Stimulated activated effector memory CD8-positive, alpha-beta T cell treated with anti-CD3 and anti-CD28 coated beads, Interleukin-12 subunit alpha, Interleukin-12 subunit beta, amount 100 ng/mL, for 72 hours (primary cell): ENCODE results near the gene SENP6.
"Not testable (repeated sequence)": the region's sequence is repeated elsewhere in the genome, so short reads cannot be mapped to it uniquely, and the experiment has no call there.

Experiments used
- ATAC-seq: fragments of 150-1000 bp; cut with Tn5 transposase; 2 replicates; pipeline ENCODE4 v1.10.0; 2021
- DNase-seq, 2 donors: peaks; one replicate each; pipeline ENCODE4 v3.0.0; 2021 to 2022; ENCODE audit warnings: low spot score in 2 of 2
- H3K27ac Mint-ChIP-seq: one replicate; pipeline ENCODE4 v1.8.0; 2022; ENCODE audit warnings: mild to moderate bottlenecking, mixed read lengths
- H3K36me3 Mint-ChIP-seq: one replicate; pipeline ENCODE4 v1.8.0; 2022; ENCODE audit warnings: mild to moderate bottlenecking, mixed read lengths
- H3K4me1 Mint-ChIP-seq: one replicate; pipeline ENCODE4 v1.8.0; 2022; ENCODE audit warnings: mixed read lengths
- H3K4me3 Mint-ChIP-seq: one replicate; pipeline ENCODE4 v1.8.0; 2022; ENCODE audit warnings: mild to moderate bottlenecking, mixed read lengths
- H3K9me3 Mint-ChIP-seq: one replicate; pipeline ENCODE4 v1.8.0; 2022; ENCODE audit warnings: mixed read lengths

SENP6 gene

GRCh38 chr6:75673884-75674283, 72.2 kb downstream of the SENP6 start:
- Mint-ChIP-seq H3K9me3 (no peaks in the 10 kb centered on the region), H3K36me3 (peaks cover 92% of the 10 kb centered on the region), H3K4me1 (no peaks in the 10 kb centered on the region), H3K4me3 (no peak overlapping the region), H3K27ac (no peak overlapping the region)
- DNase-seq (no peak), ATAC-seq (no peak)

GRCh38 chr6:75676377-75676776, 74.7 kb downstream of the SENP6 start:
- Mint-ChIP-seq H3K27ac (no peak overlapping the region), H3K9me3 (peaks cover 7% of the 10 kb centered on the region), H3K4me1 (no peaks in the 10 kb centered on the region), H3K36me3 (peaks cover 100% of the 10 kb centered on the region), H3K4me3 (no peak overlapping the region)
- no peak for ATAC-seq
- no peak for DNase-seq

GRCh38 chr6:75682548-75682947, 80.9 kb downstream of the SENP6 start:
- H3K4me1 Mint-ChIP-seq = peaks cover 13% of the 10 kb centered on the region
- DNase-seq, ATAC-seq, H3K4me3 Mint-ChIP-seq, H3K27ac Mint-ChIP-seq: not testable (repeated sequence)
- H3K36me3 Mint-ChIP-seq = peaks cover 82% of the 10 kb centered on the region
- peaks cover 15% of the 10 kb centered on the region for H3K9me3 Mint-ChIP-seq

- not testable (repeated sequence) for H3K27ac Mint-ChIP-seq, DNase-seq, ATAC-seq, H3K4me3 Mint-ChIP-seq
- Mint-ChIP-seq H3K4me1 (peaks cover 13% of the 10 kb centered on the region), H3K36me3 (peaks cover 82% of the 10 kb centered on the region), H3K9me3 (peaks cover 15% of the 10 kb centered on the region)
Measured at GRCh38 chr6:75683005-75683404, 81.3 kb downstream of the SENP6 start.

- not testable (repeated sequence) for H3K4me3 Mint-ChIP-seq, ATAC-seq, H3K9me3 Mint-ChIP-seq, H3K27ac Mint-ChIP-seq, DNase-seq
- Mint-ChIP-seq H3K4me1 (peaks cover 13% of the 10 kb centered on the region), H3K36me3 (peaks cover 73% of the 10 kb centered on the region)
Measured at GRCh38 chr6:75687535-75687934, 85.9 kb downstream of the SENP6 start.

DNA sequence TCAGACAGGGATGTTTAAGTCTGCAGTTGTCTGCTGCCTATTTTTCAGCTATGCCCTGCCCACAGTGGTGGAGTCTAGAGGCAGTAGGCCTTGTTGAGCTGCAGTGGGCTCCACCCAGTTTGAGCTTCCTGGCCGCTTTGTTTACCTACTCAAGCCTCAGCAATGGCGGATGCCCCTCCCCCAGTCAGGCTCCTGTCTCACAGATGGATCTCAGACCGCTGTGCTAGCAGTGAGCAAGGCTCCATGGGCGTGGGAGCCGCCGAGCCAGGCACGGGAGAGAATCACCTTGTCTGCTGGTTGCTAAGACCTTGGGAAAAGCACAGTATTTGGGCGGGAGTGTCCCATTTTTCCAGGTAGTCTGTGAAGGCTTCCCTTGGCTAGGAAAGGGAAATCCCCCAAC, 86.3 kb downstream of the SENP6 start:
- not testable (repeated sequence) for H3K9me3 Mint-ChIP-seq, DNase-seq, H3K4me3 Mint-ChIP-seq, H3K27ac Mint-ChIP-seq, ATAC-seq
- Mint-ChIP-seq H3K4me1 (peaks cover 13% of the 10 kb centered on the region), H3K36me3 (peaks cover 73% of the 10 kb centered on the region)

DNA sequence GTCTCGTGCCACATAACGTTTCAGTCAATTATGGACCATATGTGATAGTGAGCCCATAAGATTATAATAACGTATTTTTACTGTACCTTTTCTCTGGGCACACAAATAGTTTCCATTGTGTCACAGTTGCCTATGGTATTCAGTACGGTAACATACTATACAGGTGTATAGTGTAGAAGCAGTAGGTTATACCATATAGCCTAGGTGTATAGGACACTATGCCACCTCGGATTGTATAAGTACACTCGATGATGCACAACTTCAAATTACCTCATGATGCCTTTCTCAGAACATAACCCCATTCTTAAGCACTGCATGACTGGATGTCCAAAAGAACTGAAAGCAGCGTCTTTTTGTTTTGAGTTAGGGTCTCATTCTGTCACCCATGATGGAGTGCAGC, 87.9 kb downstream of the SENP6 start:
- Mint-ChIP-seq H3K27ac (no peak overlapping the region), H3K9me3 (no peaks in the 10 kb centered on the region), H3K4me3 (no peak overlapping the region), H3K4me1 (peaks cover 13% of the 10 kb centered on the region), H3K36me3 (peaks cover 71% of the 10 kb centered on the region)
- ATAC-seq = no peak
- no peak for DNase-seq

DNA sequence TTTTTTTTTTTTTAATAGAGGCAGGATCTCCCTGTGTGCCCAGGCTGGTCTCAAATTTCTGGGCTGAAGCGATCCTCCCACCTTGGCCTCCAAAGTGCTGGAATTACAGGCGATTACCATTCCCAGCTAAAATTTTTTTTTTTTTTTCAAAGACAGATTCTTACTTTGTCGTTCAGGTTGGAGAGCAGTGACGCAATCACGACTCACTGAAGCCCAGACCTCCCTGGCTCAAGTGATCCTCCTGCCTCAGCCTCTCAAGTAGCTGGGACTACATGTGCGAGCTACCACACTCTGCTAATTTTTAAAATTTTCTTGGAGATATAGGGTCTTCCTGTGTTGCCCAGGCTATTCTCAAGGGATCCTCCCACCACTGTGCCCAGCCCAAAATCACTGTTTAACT, 89.3 kb downstream of the SENP6 start:
- no peak for DNase-seq
- no peak for ATAC-seq
- Mint-ChIP-seq H3K27ac (no peak overlapping the region), H3K36me3 (peaks cover 79% of the 10 kb centered on the region), H3K4me1 (peaks cover 4% of the 10 kb centered on the region), H3K9me3 (no peaks in the 10 kb centered on the region), H3K4me3 (no peak overlapping the region)

GRCh38 chr6:75693534-75693933, 91.9 kb downstream of the SENP6 start:
- H3K9me3 Mint-ChIP-seq = no peaks in the 10 kb centered on the region
- peaks cover 83% of the 10 kb centered on the region for H3K36me3 Mint-ChIP-seq
- H3K27ac Mint-ChIP-seq = no peak overlapping the region
- ATAC-seq (no peak), DNase-seq (no peak)
- H3K4me1 Mint-ChIP-seq = no peaks in the 10 kb centered on the region
- H3K4me3 Mint-ChIP-seq = no peak overlapping the region

DNA sequence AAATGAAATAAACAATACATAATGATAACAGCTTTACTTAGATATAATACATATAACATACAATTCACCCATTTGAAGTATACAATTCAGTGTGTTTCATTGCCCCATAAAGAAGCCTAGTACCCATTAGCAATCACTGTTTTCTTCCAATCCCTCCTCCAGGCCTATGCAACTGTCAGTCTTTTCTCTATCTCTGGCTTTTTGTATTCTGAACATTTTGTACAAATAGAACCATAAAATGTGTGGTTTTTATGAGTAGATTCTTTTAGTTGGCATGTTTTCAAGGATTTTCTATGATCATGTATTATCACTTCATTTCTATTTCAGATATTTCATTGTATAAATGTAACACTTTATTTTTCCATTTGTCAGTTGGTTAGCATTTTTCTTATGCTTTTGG, 92.7 kb downstream of the SENP6 start:
- Mint-ChIP-seq H3K27ac (no peak overlapping the region), H3K9me3 (no peaks in the 10 kb centered on the region), H3K4me1 (no peaks in the 10 kb centered on the region), H3K36me3 (peaks cover 83% of the 10 kb centered on the region), H3K4me3 (no peak overlapping the region)
- ATAC-seq (no peak), DNase-seq (no peak)

DNA sequence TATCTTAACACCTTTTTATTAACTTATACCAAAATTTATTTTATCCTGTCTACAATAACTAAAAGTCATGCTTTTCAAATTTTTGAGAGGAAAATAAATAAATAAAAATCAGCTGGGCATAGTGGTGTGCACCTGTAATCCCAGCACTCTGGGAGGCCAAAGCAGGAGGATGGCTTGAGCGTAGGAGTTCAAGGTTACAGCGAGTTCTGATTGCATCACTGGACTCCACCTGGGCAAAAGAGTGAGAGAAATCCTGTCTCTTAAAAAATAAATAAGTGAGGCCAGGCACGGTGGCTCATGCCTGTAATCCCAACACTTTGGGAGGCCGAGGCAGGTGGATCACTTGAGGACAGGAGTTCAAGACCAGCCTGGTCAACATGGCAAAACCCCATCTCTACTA, 106.7 kb downstream of the SENP6 start:
- H3K9me3 Mint-ChIP-seq, H3K4me1 Mint-ChIP-seq, H3K4me3 Mint-ChIP-seq, H3K27ac Mint-ChIP-seq, DNase-seq, ATAC-seq: not testable (repeated sequence)
- peaks cover 75% of the 10 kb centered on the region for H3K36me3 Mint-ChIP-seq

DNA sequence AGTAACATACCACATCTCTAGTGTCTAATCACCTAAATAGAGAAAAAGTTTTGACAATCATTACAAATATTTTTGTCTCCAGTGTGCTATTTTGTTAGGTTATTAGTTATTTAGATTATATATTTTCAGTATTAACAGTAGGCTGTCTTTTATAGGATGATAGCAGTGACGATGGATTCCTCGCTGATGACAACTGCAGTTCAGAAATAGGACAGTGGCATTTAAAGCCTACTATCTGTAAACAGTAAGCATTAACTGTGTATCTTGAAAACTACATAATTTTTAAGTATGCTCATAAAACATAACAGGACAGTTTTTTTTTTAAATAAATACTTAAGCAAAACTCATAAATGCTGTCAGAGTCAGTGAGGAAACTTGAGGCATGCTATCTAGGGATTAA, 109.5 kb downstream of the SENP6 start:
- Mint-ChIP-seq H3K27ac (no peak overlapping the region), H3K36me3 (peaks cover 93% of the 10 kb centered on the region), H3K4me1 (no peaks in the 10 kb centered on the region), H3K4me3 (no peak overlapping the region), H3K9me3 (no peaks in the 10 kb centered on the region)
- DNase-seq = no peak
- ATAC-seq = no peak

GRCh38 chr6:75719133-75719532, 117.5 kb downstream of the SENP6 start:
- Mint-ChIP-seq H3K36me3 (peaks cover 29% of the 10 kb centered on the region), H3K4me1 (no peaks in the 10 kb centered on the region), H3K4me3 (no peak overlapping the region), H3K27ac (no peak overlapping the region), H3K9me3 (no peaks in the 10 kb centered on the region)
- ATAC-seq = no peak
- no peak for DNase-seq

- H3K27ac Mint-ChIP-seq = no peak overlapping the region
- H3K4me1 Mint-ChIP-seq = no peaks in the 10 kb centered on the region
- H3K9me3 Mint-ChIP-seq = no peaks in the 10 kb centered on the region
- ATAC-seq (no peak), DNase-seq (no peak)
- H3K36me3 Mint-ChIP-seq = no peaks in the 10 kb centered on the region
- no peak overlapping the region for H3K4me3 Mint-ChIP-seq
Measured at GRCh38 chr6:75723382-75723781, 121.7 kb downstream of the SENP6 start.

GRCh38 chr6:75727206-75727605, 125.5 kb downstream of the SENP6 start:
- H3K27ac Mint-ChIP-seq = no peak overlapping the region
- H3K36me3 Mint-ChIP-seq = no peaks in the 10 kb centered on the region
- no peak overlapping the region for H3K4me3 Mint-ChIP-seq
- H3K4me1 Mint-ChIP-seq = no peaks in the 10 kb centered on the region
- DNase-seq (no peak), ATAC-seq (no peak)
- no peaks in the 10 kb centered on the region for H3K9me3 Mint-ChIP-seq

DNA sequence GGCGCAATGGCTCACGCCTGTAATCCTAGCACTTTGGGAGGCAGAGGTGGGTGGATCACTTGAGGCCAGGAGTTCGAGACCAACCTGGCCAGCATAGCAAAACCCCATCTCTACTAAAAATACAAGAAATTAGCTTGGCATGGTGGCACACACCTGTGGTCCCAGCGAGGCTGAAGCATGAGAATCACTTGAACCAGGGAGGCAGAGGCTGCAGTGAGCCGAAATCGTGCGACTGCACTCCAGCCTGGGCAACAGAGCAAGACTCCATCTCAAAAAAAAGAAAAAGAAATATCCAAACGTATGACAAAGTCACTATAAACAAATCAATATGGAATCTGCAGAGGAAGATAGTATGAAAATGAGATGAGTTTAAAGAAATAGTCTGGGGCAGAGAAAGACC, 129.3 kb downstream of the SENP6 start:
- not testable (repeated sequence) for H3K4me1 Mint-ChIP-seq, H3K4me3 Mint-ChIP-seq, ATAC-seq, H3K27ac Mint-ChIP-seq, H3K9me3 Mint-ChIP-seq, H3K36me3 Mint-ChIP-seq, DNase-seq
